Measurements from ENCODE around the gene LCP1. TPM values are rescaled to one million over a fixed set of nuclear protein-coding genes. Genes with fewer than 3 reads are reported as not detected.
"Not testable (repeated sequence)": the region's sequence is repeated elsewhere in the genome, so short reads cannot be mapped to it uniquely, and the experiment has no call there.

The LCP1 gene
- polyA plus RNA-seq, 3 donors = 7.3 to 66.6 (median 42.7) TPM

- no peak overlapping the region for H3K27ac ChIP-seq (ENCODE audit: low read depth, low read length)
- WGBS, 3 donors = 41 to 47% (median 45%) methylated on average over 5 of the region's 5 CpGs
Measured at GRCh38 chr13:46165485-46166223, 16.3 kb downstream of the LCP1 start.

GRCh38 chr13:46164661-46165060 lies 17.3 kb downstream of the LCP1 start:
- no peak overlapping the region for H3K27ac ChIP-seq (ENCODE audit: low read depth, low read length)

- 93 to 96% (median 95%) methylated on average over 26 to 36 of the region's 36 CpGs for WGBS, 3 donors
- not testable (repeated sequence) for H3K27ac ChIP-seq (ENCODE audit: low read depth, low read length)
Measured at GRCh38 chr13:46162741-46163140, 19.2 kb downstream of the LCP1 start.

- H3K27ac ChIP-seq (ENCODE audit: low read depth, low read length) = no peak overlapping the region
- WGBS, 3 donors = 16 to 21% (median 20%) methylated on average over 4 of the region's 4 CpGs
Measured at GRCh38 chr13:46160471-46161066, 21.4 kb downstream of the LCP1 start.

GRCh38 chr13:46160065-46160464 lies 21.9 kb downstream of the LCP1 start:
- no peak overlapping the region for H3K27ac ChIP-seq (ENCODE audit: low read depth, low read length)
- 65 to 78% (median 72%) methylated on average over 4 of the region's 4 CpGs for WGBS, 3 donors

GRCh38 chr13:46158983-46159382 lies 23.0 kb downstream of the LCP1 start:
- H3K27ac ChIP-seq (ENCODE audit: low read depth, low read length) = no peak overlapping the region
- 82 to 92% (median 85%) methylated on average over 2 of the region's 2 CpGs for WGBS, 3 donors

- WGBS, 3 donors = 66 to 89% (median 86%) methylated on average over 2 of the region's 2 CpGs
- H3K27ac ChIP-seq (ENCODE audit: low read depth, low read length) = no peak overlapping the region
Measured at GRCh38 chr13:46158222-46158621, 23.8 kb downstream of the LCP1 start.

- H3K27ac ChIP-seq (ENCODE audit: low read depth, low read length) = no peak overlapping the region
- WGBS, 3 donors = 37 to 50% (median 48%) methylated on average over 7 of the region's 7 CpGs
Measured at GRCh38 chr13:46154136-46154801, 27.7 kb downstream of the LCP1 start.

- 72 to 94% (median 94%) methylated on average over 6 of the region's 6 CpGs for WGBS, 3 donors
- no peak overlapping the region for H3K27ac ChIP-seq (ENCODE audit: low read depth, low read length)
Measured at GRCh38 chr13:46152627-46153328, 29.2 kb downstream of the LCP1 start.

GRCh38 chr13:46150134-46150693 lies 31.8 kb downstream of the LCP1 start:
- H3K27ac ChIP-seq (ENCODE audit: low read depth, low read length) = no peak overlapping the region
- WGBS, 3 donors = 96 to 100% (median 98%) methylated on average over 1 of the region's 1 CpG

- H3K27ac ChIP-seq (ENCODE audit: low read depth, low read length) = no peak overlapping the region
- 71 to 77% (median 72%) methylated on average over 7 of the region's 7 CpGs for WGBS, 3 donors
Measured at GRCh38 chr13:46149272-46150133, 32.5 kb downstream of the LCP1 start.

GRCh38 chr13:46146898-46147297 lies 35.1 kb downstream of the LCP1 start:
- no peak overlapping the region for H3K27ac ChIP-seq (ENCODE audit: low read depth, low read length)
- 52 to 55% (median 53%) methylated on average over 3 of the region's 3 CpGs for WGBS, 3 donors

GRCh38 chr13:46145950-46146349 lies 36.0 kb downstream of the LCP1 start:
- WGBS, 3 donors = 51 to 70% (median 60%) methylated on average over 2 of the region's 2 CpGs
- no peak overlapping the region for H3K27ac ChIP-seq (ENCODE audit: low read depth, low read length)

GRCh38 chr13:46145135-46145534 lies 36.8 kb downstream of the LCP1 start:
- WGBS, 3 donors = 73 to 82% (median 74%) methylated on average over 4 of the region's 4 CpGs

GRCh38 chr13:46143184-46143701 lies 38.7 kb downstream of the LCP1 start:
- H3K27ac ChIP-seq (ENCODE audit: low read depth, low read length) = no peak overlapping the region
- WGBS, 3 donors = 47 to 91% (median 76%) methylated on average over 4 of the region's 4 CpGs

More at GRCh38 chr13:46145135-46145534, 36.8 kb downstream of the LCP1 start:
- no peak overlapping the region for H3K27ac ChIP-seq (ENCODE audit: low read depth, low read length)

- no peak overlapping the region for H3K27ac ChIP-seq (ENCODE audit: low read depth, low read length)
- 21 to 85% (median 85%) methylated on average over 3 of the region's 3 CpGs for WGBS, 3 donors
Measured at GRCh38 chr13:46142776-46143175, 39.2 kb downstream of the LCP1 start.

GRCh38 chr13:46140044-46140443 lies 41.9 kb downstream of the LCP1 start:
- no peak overlapping the region for H3K27ac ChIP-seq (ENCODE audit: low read depth, low read length)
- WGBS, 3 donors = 74 to 88% (median 80%) methylated on average over 2 of the region's 2 CpGs

Data from adipose tissue (tissue), 3 donors.